Peyer's patch (tissue), 4 donors: Measurements from ENCODE around the gene NUAK1. TPM values are rescaled to one million over a fixed set of nuclear protein-coding genes. Genes with fewer than 3 reads are reported as not detected.
A peak's percentile ranks its signal among the peaks of the same experiment; 100 is the strongest.

Source experiments
- DNase-seq, 3 donors: peaks; one replicate each; pipeline ENCODE4 v3.0.0-alpha.2; 2017 to 2019
- H3K27ac ChIP-seq, 4 donors: fragments of 200-600 bp; sonication (generic); one replicate each; pipeline ENCODE4 v1.5.1; 2016 to 2019
- H3K27me3 ChIP-seq, 2 donors: fragments of 200-600 bp; sonication (generic); one replicate each; pipeline ENCODE4 v1.5.1; 2019
- H3K36me3 ChIP-seq, 3 donors: fragments of 200-600 bp; sonication (generic); one replicate each; pipeline ENCODE4 v1.5.1; 2016 to 2019
- H3K4me1 ChIP-seq, 4 donors: fragments of 200-600 bp; sonication (generic); one replicate each; pipeline ENCODE4 v1.5.1; 2016 to 2019
- H3K4me3 ChIP-seq, 4 donors: fragments of 200-600 bp; sonication (generic); 1 replicate in 3 of 4; 2 replicates in 1 of 4; pipeline ENCODE4 v1.5.1; 2016 to 2019; ENCODE audit warnings: mild to moderate bottlenecking in 1 of 4
- H3K9me3 ChIP-seq, 4 donors: fragments of 200-600 bp; sonication (generic); one replicate each; pipeline ENCODE4 v1.5.1; 2016 to 2019; ENCODE audit warnings: mild to moderate bottlenecking in 1 of 4
- POLR2A ChIP-seq, 2 donors: fragments of 450-650 bp; IDR thresholded peaks; one replicate each; pipeline ENCODE4 v1.5.1; 2017; ENCODE audit warnings: antibody characterized with exemption in 2 of 2, mild to moderate bottlenecking in 2 of 2, moderate library complexity in 2 of 2
- total RNA-seq, 4 donors: library from RNA; depleted of rRNA; stranded (reverse); fragments of >200 nt; gene quantifications; one replicate each; pipeline ENCODE4 v1.1.0, GENCODE V29; 2016
- TF ChIP-seq, protein P1 (sequence below), 6 experiments: fragments of 450-650 bp in 4 of 6; fragments of 200-600 bp in 2 of 6; sonication (generic) in 1 of 6; IDR thresholded peaks; one replicate each; pipeline ENCODE4 v1.5.1; 2017 to 2019; ENCODE audit warnings: antibody characterized with exemption in 6 of 6, mild to moderate bottlenecking in 3 of 6, moderate library complexity in 1 of 6

The NUAK1 gene
- total RNA-seq, 4 donors from 2014 or later: 2.1 to 7.7 (median 4.6) TPM

DNA sequence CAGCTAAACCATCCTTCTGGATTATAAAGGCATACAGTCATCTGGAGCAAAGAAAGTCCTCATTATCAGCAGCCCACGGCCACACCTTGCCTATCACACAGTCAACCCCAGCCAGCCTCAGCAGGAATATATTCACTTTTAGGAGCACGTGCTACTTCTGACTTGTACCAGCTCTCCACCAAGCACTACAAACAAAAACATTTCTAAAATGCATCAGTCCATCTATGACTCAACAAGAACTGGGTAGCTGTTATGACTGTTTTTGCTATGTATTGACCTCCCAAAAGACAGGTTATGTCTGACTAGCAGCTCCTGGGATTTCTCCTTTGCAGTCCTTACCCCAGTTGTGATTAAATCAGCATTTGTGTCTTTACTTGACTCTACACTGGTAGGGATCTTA is 31.2 kb downstream of the NUAK1 start:
- no peaks in the 10 kb centered on the region for H3K9me3 ChIP-seq
- no peak for TF ChIP-seq POLR2A (IDR thresholded peaks at IDR 0.05)
- TF ChIP-seq, protein P1, sequence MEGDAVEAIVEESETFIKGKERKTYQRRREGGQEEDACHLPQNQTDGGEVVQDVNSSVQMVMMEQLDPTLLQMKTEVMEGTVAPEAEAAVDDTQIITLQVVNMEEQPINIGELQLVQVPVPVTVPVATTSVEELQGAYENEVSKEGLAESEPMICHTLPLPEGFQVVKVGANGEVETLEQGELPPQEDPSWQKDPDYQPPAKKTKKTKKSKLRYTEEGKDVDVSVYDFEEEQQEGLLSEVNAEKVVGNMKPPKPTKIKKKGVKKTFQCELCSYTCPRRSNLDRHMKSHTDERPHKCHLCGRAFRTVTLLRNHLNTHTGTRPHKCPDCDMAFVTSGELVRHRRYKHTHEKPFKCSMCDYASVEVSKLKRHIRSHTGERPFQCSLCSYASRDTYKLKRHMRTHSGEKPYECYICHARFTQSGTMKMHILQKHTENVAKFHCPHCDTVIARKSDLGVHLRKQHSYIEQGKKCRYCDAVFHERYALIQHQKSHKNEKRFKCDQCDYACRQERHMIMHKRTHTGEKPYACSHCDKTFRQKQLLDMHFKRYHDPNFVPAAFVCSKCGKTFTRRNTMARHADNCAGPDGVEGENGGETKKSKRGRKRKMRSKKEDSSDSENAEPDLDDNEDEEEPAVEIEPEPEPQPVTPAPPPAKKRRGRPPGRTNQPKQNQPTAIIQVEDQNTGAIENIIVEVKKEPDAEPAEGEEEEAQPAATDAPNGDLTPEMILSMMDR (IDR thresholded peaks at IDR 0.05): no peak
- H3K4me1 ChIP-seq: peaks cover 0 to 30% (median 0%) of the 10 kb centered on the region in 4 donors
- no peak overlapping the region for H3K27ac ChIP-seq
- DNase-seq: no peak
- H3K36me3 ChIP-seq: no peaks in the 10 kb centered on the region
- no peaks in the 10 kb centered on the region for H3K27me3 ChIP-seq
- no peak overlapping the region for H3K4me3 ChIP-seq

GRCh38 chr12:106106892-106107291 is 31.9 kb downstream of the NUAK1 start:
- DNase-seq: no peak
- no peaks in the 10 kb centered on the region for H3K27me3 ChIP-seq
- TF ChIP-seq, protein P1 (IDR thresholded peaks at IDR 0.05): no peak
- no peaks in the 10 kb centered on the region for H3K9me3 ChIP-seq
- H3K27ac ChIP-seq: peak overlapping the region in 1 of 4 donors; percentile 20
- no peaks in the 10 kb centered on the region for H3K36me3 ChIP-seq
- H3K4me1 ChIP-seq: peaks cover 0 to 24% (median 0%) of the 10 kb centered on the region in 4 donors
- H3K4me3 ChIP-seq: no peak overlapping the region

- Histone ChIP-seq H3K27ac (no peak overlapping the region), H3K27me3 (no peaks in the 10 kb centered on the region), H3K9me3 (no peaks in the 10 kb centered on the region), H3K4me1 (peaks cover 0 to 24% (median 0%) of the 10 kb centered on the region in 4 donors), H3K36me3 (no peaks in the 10 kb centered on the region), H3K4me3 (no peak overlapping the region)
- no peak for DNase-seq
- TF ChIP-seq POLR2A (IDR thresholded peaks at IDR 0.05): no peak
- TF ChIP-seq, protein P1 (IDR thresholded peaks at IDR 0.05): no peak
Measured at GRCh38 chr12:106106061-106106566, 32.6 kb downstream of the NUAK1 start.

DNA sequence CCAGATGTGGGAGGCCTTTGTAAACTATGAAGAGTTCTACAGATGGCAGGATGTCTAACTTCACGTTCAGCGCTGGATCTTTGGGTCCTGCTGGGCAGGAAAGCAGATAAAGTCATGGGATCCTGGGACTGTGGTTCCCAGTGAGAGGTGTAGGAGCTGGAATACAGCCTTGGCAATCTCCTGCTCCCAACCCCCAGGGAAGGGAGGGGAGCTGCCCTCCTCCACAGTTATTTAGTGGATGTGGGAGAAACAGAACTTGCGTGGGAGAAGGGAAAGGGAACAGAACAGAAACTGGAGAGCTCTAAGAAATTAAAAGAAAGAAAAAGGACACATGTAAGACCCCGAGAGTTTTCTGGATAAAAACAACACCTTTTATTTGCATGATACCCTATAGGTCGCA is 37.0 kb downstream of the NUAK1 start:
- Histone ChIP-seq H3K27me3 (no peaks in the 10 kb centered on the region), H3K27ac (no peak overlapping the region), H3K4me1 (peaks cover 0 to 8% (median 0%) of the 10 kb centered on the region in 4 donors), H3K4me3 (no peak overlapping the region), H3K36me3 (no peaks in the 10 kb centered on the region), H3K9me3 (no peaks in the 10 kb centered on the region)
- TF ChIP-seq, protein P1 (IDR thresholded peaks at IDR 0.05): no peak
- TF ChIP-seq POLR2A (IDR thresholded peaks at IDR 0.05): no peak
- DNase-seq: no peak

- Histone ChIP-seq H3K4me1 (no peaks in the 10 kb centered on the region), H3K36me3 (no peaks in the 10 kb centered on the region), H3K4me3 (no peak overlapping the region), H3K9me3 (no peaks in the 10 kb centered on the region), H3K27ac (no peak overlapping the region), H3K27me3 (no peaks in the 10 kb centered on the region)
- TF ChIP-seq, protein P1 (IDR thresholded peaks at IDR 0.05): no peak
- TF ChIP-seq POLR2A (IDR thresholded peaks at IDR 0.05): no peak
- DNase-seq: no peak
Measured at GRCh38 chr12:106098691-106099200, 40.0 kb downstream of the NUAK1 start.

DNA sequence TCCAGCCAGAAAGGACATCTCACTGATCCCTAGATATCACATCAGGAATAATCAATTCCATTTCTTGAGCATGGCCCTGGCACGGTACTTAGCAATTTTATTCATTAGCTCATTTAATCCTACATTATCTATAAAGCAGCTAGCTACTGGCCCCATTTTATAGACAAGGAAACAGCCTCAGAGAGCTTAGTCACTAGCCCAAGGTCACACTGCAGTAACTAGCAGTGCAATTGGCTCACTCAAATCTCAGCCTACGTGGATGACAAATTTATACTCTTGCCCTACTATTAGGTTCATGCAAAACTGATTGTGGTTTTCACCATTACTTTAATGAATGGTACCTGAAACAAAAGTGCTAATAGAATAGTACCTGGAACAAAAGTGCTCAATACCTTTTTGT is 41.7 kb downstream of the NUAK1 start:
- Histone ChIP-seq H3K9me3 (no peaks in the 10 kb centered on the region), H3K4me3 (no peak overlapping the region), H3K36me3 (no peaks in the 10 kb centered on the region), H3K27me3 (no peaks in the 10 kb centered on the region), H3K27ac (no peak overlapping the region), H3K4me1 (no peaks in the 10 kb centered on the region)
- TF ChIP-seq POLR2A (IDR thresholded peaks at IDR 0.05): no peak
- TF ChIP-seq, protein P1 (IDR thresholded peaks at IDR 0.05): no peak
- DNase-seq: no peak
